OCI-LY3 (cell line): Measurements from ENCODE around the gene OR1S2.

ENCODE experiments used
- H2AFZ ChIP-seq: fragments of 200-600, 300-600 bp; shearing (Covaris generic); 2 replicates; pipeline ENCODE4 v1.6.0; 2014; ENCODE audit warnings: antibody characterized with exemption, low read depth, low read length
- H3K27ac ChIP-seq: fragments of 200-600, 300-600 bp; sonication (generic); 2 replicates; pipeline ENCODE4 v1.5.1; 2014; ENCODE audit warnings: mild to moderate bottlenecking, low read length, moderate library complexity, mixed read lengths
- H3K27me3 ChIP-seq: fragments of 200-600, 300-600 bp; sonication (generic); 2 replicates; pipeline ENCODE4 v1.6.1; 2014; ENCODE audit warnings: low read depth, low read length, mixed read lengths
- H3K36me3 ChIP-seq: fragments of 200-600, 300-600 bp; sonication (generic); replicated peaks from 2 replicates; pipeline ENCODE3; 2014; ENCODE audit warnings: low read depth, low read length, mixed read lengths
- H3K4me1 ChIP-seq: fragments of 300-600, 200-600 bp; sonication (generic); 2 replicates; pipeline ENCODE4 v1.6.1; 2014; ENCODE audit warnings: low read length, mixed read lengths
- H3K4me2 ChIP-seq: fragments of 200-600, 300-600 bp; sonication (generic); 2 replicates; pipeline ENCODE4 v1.6.1; 2014; ENCODE audit warnings: low read length, mixed read lengths
- H3K4me3 ChIP-seq: fragments of 300-600, 200-600 bp; sonication (generic); 2 replicates; pipeline ENCODE4 v1.5.1; 2014; ENCODE audit warnings: antibody characterized with exemption, mild to moderate bottlenecking, low read length, moderate library complexity
- H3K79me2 ChIP-seq: fragments of 300-600, 200-600 bp; shearing (Covaris generic); 2 replicates; pipeline ENCODE4 v1.6.1; 2014; ENCODE audit warnings: mild to moderate bottlenecking, low read length, mixed read lengths
- H3K9ac ChIP-seq: fragments of 300-600, 200-600 bp; shearing (Covaris generic); 2 replicates; pipeline ENCODE4 v1.6.0; 2014; ENCODE audit warnings: mild to moderate bottlenecking, low read length, moderate library complexity
- H3K9me3 ChIP-seq: fragments of 200-600, 300-600 bp; shearing (Covaris generic); 2 replicates; pipeline ENCODE4 v1.6.1; 2014; ENCODE audit warnings: low read length, mixed read lengths; ENCODE audit not compliant: insufficient read depth
- H4K20me1 ChIP-seq: fragments of 200-600, 300-600 bp; sonication (generic); 2 replicates; pipeline ENCODE4 v1.6.1; 2016; ENCODE audit warnings: low read length, mixed read lengths; ENCODE audit not compliant: insufficient read depth
- CTCF ChIP-seq: fragments of 200-600, 300-600 bp; sonication (generic); IDR thresholded peaks from 2 replicates; pipeline ENCODE4 v1.5.1; 2014; ENCODE audit warnings: antibody characterized with exemption, low read length, low read depth
- EZH2phosphoT487 ChIP-seq: fragments of 200-600 bp; shearing (Covaris generic); IDR thresholded peaks from 2 replicates; pipeline ENCODE4 v1.6.1; 2018; ENCODE audit warnings: antibody characterized with exemption, mixed run types, low read depth

The OR1S2 gene

GRCh38 chr11:58204042-58204441 is at the start of gene OR1S2:
OR1S2 (minus strand) TSS chr11:58204142; CDS start chr11:58204142, 0 bp downstream.
- Histone ChIP-seq H3K9me3 (no peaks in the 10 kb centered on the region), H3K27me3 (no peaks in the 10 kb centered on the region), H3K79me2 (no peaks in the 10 kb centered on the region), H2AFZ (no peak within 1 kb of the TSS), H3K36me3 (no peaks in the 10 kb centered on the region), H4K20me1 (no peaks in the 10 kb centered on the region), H3K27ac (no peak within 1 kb of the TSS), H3K9ac (no peak within 1 kb of the TSS), H3K4me1 (no peaks in the 10 kb centered on the region), H3K4me3 (no peak within 1 kb of the TSS), H3K4me2 (no peak within 1 kb of the TSS)
- TF ChIP-seq EZH2phosphoT487: no peak
- TF ChIP-seq CTCF: no peak

- Histone ChIP-seq H3K4me1 (no peaks in the 10 kb centered on the region), H3K4me3 (no peak overlapping the region), H3K36me3 (no peaks in the 10 kb centered on the region), H2AFZ (no peak overlapping the region), H4K20me1 (no peaks in the 10 kb centered on the region), H3K4me2 (no peak overlapping the region), H3K9ac (no peak overlapping the region), H3K79me2 (no peaks in the 10 kb centered on the region), H3K27ac (no peak overlapping the region), H3K9me3 (no peaks in the 10 kb centered on the region), H3K27me3 (no peaks in the 10 kb centered on the region)
- TF ChIP-seq EZH2phosphoT487 (no peak), CTCF (no peak)
These were observed 40.0 kb upstream of the OR1S2 start for GRCh38 chr11:58243954-58244353.

GRCh38 chr11:58227956-58228615 is 24.1 kb upstream of the OR1S2 start:
- no peak for TF ChIP-seq CTCF
- TF ChIP-seq EZH2phosphoT487: no peak
- Histone ChIP-seq H3K27me3 (no peaks in the 10 kb centered on the region), H3K9me3 (no peaks in the 10 kb centered on the region), H4K20me1 (no peaks in the 10 kb centered on the region), H3K27ac (no peak overlapping the region), H3K9ac (no peak overlapping the region), H3K4me2 (no peak overlapping the region), H3K36me3 (no peaks in the 10 kb centered on the region), H3K4me1 (no peaks in the 10 kb centered on the region), H3K4me3 (no peak overlapping the region), H3K79me2 (no peaks in the 10 kb centered on the region), H2AFZ (no peak overlapping the region)

GRCh38 chr11:58222721-58223120 is 18.8 kb upstream of the OR1S2 start:
- H3K4me1 ChIP-seq: no peaks in the 10 kb centered on the region
- no peak overlapping the region for H3K4me3 ChIP-seq
- no peak overlapping the region for H3K9ac ChIP-seq

More at GRCh38 chr11:58222721-58223120, 18.8 kb upstream of the OR1S2 start:
- TF ChIP-seq CTCF (no peak), EZH2phosphoT487 (no peak)
- no peak overlapping the region for H3K27ac ChIP-seq
- no peaks in the 10 kb centered on the region for H3K9me3 ChIP-seq
- H3K36me3 ChIP-seq: no peaks in the 10 kb centered on the region
- no peaks in the 10 kb centered on the region for H4K20me1 ChIP-seq
- no peaks in the 10 kb centered on the region for H3K27me3 ChIP-seq
- no peak overlapping the region for H3K4me2 ChIP-seq
- no peaks in the 10 kb centered on the region for H3K79me2 ChIP-seq
- no peak overlapping the region for H2AFZ ChIP-seq
